Head of caudate nucleus (tissue), 42 donors: ENCODE data around the gene KIF1A.

Source experiments
- DNase-seq, 42 donors: peaks; one replicate each; pipeline versions ENCODE4 v3.0.0 to v3.0.0-alpha.2; 2020 to 2021; ENCODE audit warnings: mixed read lengths in 7 of 42
- intact Hi-C: fragments of 100-400 bp; cut with DNase I; formaldehyde crosslinking; loops from one replicate; pipeline ENCODE4 v1.15.0; 2022

Gene KIF1A

GRCh38 chr2:240819858-240820606, at the start of gene KIF1A:
TSS of gene KIF1A (minus strand) at chr2:240820219. CDS start at chr2:240797752, 22,467 bp downstream.
- DNase-seq = peak; percentile 72 to 98 (median 94)
- intact Hi-C loops = no loop called here

GRCh38 chr2:240869109-240869955, 49.3 kb upstream of the KIF1A start:
- intact Hi-C loops = no loop called here
- peak in 1 of 42 donors; percentile 20 for DNase-seq

- DNase-seq = peak in 1 of 42 donors; percentile 7
- intact Hi-C loops = no loop called here
These were observed 48.5 kb upstream of the KIF1A start, which contains the start of gene AGXT for GRCh38 chr2:240868286-240869108. TSS of gene AGXT (plus strand) at chr2:240868824. CDS start at chr2:240868866, 42 bp downstream.

- intact Hi-C loops = no loop called here
- DNase-seq = no peak
These were observed 45.4 kb upstream of the KIF1A start for GRCh38 chr2:240865391-240865790.

GRCh38 chr2:240864475-240864874, 44.5 kb upstream of the KIF1A start:
- intact Hi-C loops = no loop called here

GRCh38 chr2:240861547-240861946, 41.5 kb upstream of the KIF1A start:
- intact Hi-C loops = no loop called here
- no peak for DNase-seq

More at GRCh38 chr2:240864475-240864874, 44.5 kb upstream of the KIF1A start:
- DNase-seq = no peak

GRCh38 chr2:240858871-240859270, 38.9 kb upstream of the KIF1A start:
- intact Hi-C loops = no loop called here
- no peak for DNase-seq

GRCh38 chr2:240858321-240858720, 38.3 kb upstream of the KIF1A start:
- DNase-seq = no peak
- intact Hi-C loops = no loop called here

GRCh38 chr2:240857039-240858008, 37.3 kb upstream of the KIF1A start:
- intact Hi-C loops = no loop called here
- peak in 2 of 42 donors; percentile 13 to 37 for DNase-seq

- peak in 2 of 42 donors; percentile 23 to 30 for DNase-seq
- intact Hi-C loops = no loop called here
These were observed 36.3 kb upstream of the KIF1A start for GRCh38 chr2:240856151-240856980.

GRCh38 chr2:240855670-240856069, 35.7 kb upstream of the KIF1A start:
- intact Hi-C loops = no loop called here

GRCh38 chr2:240852671-240853314, 32.8 kb upstream of the KIF1A start:
- intact Hi-C loops = no loop called here
- DNase-seq = peak in 2 of 42 donors; percentile 25

More at GRCh38 chr2:240855670-240856069, 35.7 kb upstream of the KIF1A start:
- peak in 1 of 42 donors; percentile 16 for DNase-seq

- intact Hi-C loops = no loop called here
- peak; percentile 63 to 96 (median 91) for DNase-seq
These were observed 31.3 kb upstream of the KIF1A start for GRCh38 chr2:240851078-240851991.

GRCh38 chr2:240850756-240851077, 30.7 kb upstream of the KIF1A start:
- intact Hi-C loops = no loop called here
- no peak for DNase-seq

GRCh38 chr2:240850026-240850425, 30.0 kb upstream of the KIF1A start:
- DNase-seq = no peak
- intact Hi-C loops = no loop called here
